B cell (primary cell): ENCODE measurements around the gene FBXO24.

Experiments used
- CTCF ChIP-seq: fragments of 200-600 bp; IDR thresholded peaks from one replicate; pipeline ENCODE4 v1.8.0; 2022; ENCODE audit warnings: antibody characterized with exemption, mild to moderate bottlenecking
- EZH2 ChIP-seq: IDR thresholded peaks from 2 replicates; pipeline ENCODE4 v1.6.1; 2012; ENCODE audit warnings: borderline replicate concordance, low read depth, mild to moderate bottlenecking, moderate library complexity, low read length; ENCODE audit not compliant: insufficient read depth, poor library complexity, severe bottlenecking

- TF ChIP-seq CTCF: peak; percentile 68
- no peak for TF ChIP-seq EZH2
Measured at GRCh38 chr7:100604028-100604975, 18.2 kb downstream of the FBXO24 start.
